Progenitor cell of endocrine pancreas (in vitro differentiated cells): ENCODE results near the gene PLCB4. TPM values are rescaled to one million over a fixed set of nuclear protein-coding genes. Genes with fewer than 3 reads are reported as not detected.

Source experiments
- DNase-seq: peaks from one replicate; pipeline ENCODE4 v3.0.0; 2021; ENCODE audit warnings: low spot score; ENCODE audit not compliant: unreplicated experiment
- H3K27ac Mint-ChIP-seq: 2 replicates; pipeline ENCODE4 v1.8.0; 2021; ENCODE audit warnings: mild to moderate bottlenecking, moderate library complexity, mixed read lengths
- H3K27me3 Mint-ChIP-seq: 2 replicates; pipeline ENCODE4 v1.8.0; 2021; ENCODE audit warnings: mixed read lengths
- H3K36me3 Mint-ChIP-seq: 2 replicates; pipeline ENCODE4 v1.8.0; 2022; ENCODE audit warnings: mixed read lengths; ENCODE audit not compliant: insufficient read depth
- H3K4me1 Mint-ChIP-seq: 2 replicates; pipeline ENCODE4 v1.8.0; 2021; ENCODE audit warnings: low read depth, mixed read lengths
- H3K4me3 Mint-ChIP-seq: 2 replicates; pipeline ENCODE4 v1.8.0; 2021; ENCODE audit warnings: low read depth, mild to moderate bottlenecking, moderate library complexity, mixed read lengths
- H3K9me3 Mint-ChIP-seq: 2 replicates; pipeline ENCODE4 v1.8.0; 2021; ENCODE audit warnings: low read depth, mixed read lengths
- CTCF ChIP-seq: fragments of 200-600 bp; sonication (generic); IDR thresholded peaks from one replicate; pipeline ENCODE4 v1.5.0; 2021; ENCODE audit warnings: antibody characterized with exemption, mild to moderate bottlenecking; ENCODE audit not compliant: unreplicated experiment
- total RNA-seq: library from RNA; stranded (reverse); gene quantifications from 2 replicates; pipeline ENCODE4 v1.2.1, GENCODE V29; 2021

Gene PLCB4
- total RNA-seq, 1 donor from 2014 or later: 17.2 TPM

- H3K4me1 Mint-ChIP-seq: peaks cover 1% of the 10 kb centered on the region
- no peaks in the 10 kb centered on the region for H3K9me3 Mint-ChIP-seq
- no peak for TF ChIP-seq CTCF
- H3K36me3 Mint-ChIP-seq: no peaks in the 10 kb centered on the region
- H3K27ac Mint-ChIP-seq: no peak overlapping the region
- no peak for DNase-seq
- no peak overlapping the region for H3K4me3 Mint-ChIP-seq
- H3K27me3 Mint-ChIP-seq: no peaks in the 10 kb centered on the region
These were observed 70.4 kb downstream of the PLCB4 start for GRCh38 chr20:9139106-9139833.

- Mint-ChIP-seq H3K4me1 (peaks cover 1% of the 10 kb centered on the region), H3K27ac (no peak overlapping the region), H3K27me3 (no peaks in the 10 kb centered on the region), H3K4me3 (no peak overlapping the region), H3K36me3 (no peaks in the 10 kb centered on the region), H3K9me3 (no peaks in the 10 kb centered on the region)
- TF ChIP-seq CTCF: no peak
- no peak for DNase-seq
These were observed 71.4 kb downstream of the PLCB4 start for GRCh38 chr20:9140162-9140760.

- no peaks in the 10 kb centered on the region for H3K36me3 Mint-ChIP-seq
- no peak for TF ChIP-seq CTCF
- no peaks in the 10 kb centered on the region for H3K27me3 Mint-ChIP-seq
- H3K9me3 Mint-ChIP-seq: peaks cover 3% of the 10 kb centered on the region
- H3K27ac Mint-ChIP-seq: no peak overlapping the region
- no peak for DNase-seq
- H3K4me1 Mint-ChIP-seq: peaks cover under 1% of the 10 kb centered on the region
- no peak overlapping the region for H3K4me3 Mint-ChIP-seq
These were observed 72.2 kb downstream of the PLCB4 start for GRCh38 chr20:9141070-9141469.

DNA sequence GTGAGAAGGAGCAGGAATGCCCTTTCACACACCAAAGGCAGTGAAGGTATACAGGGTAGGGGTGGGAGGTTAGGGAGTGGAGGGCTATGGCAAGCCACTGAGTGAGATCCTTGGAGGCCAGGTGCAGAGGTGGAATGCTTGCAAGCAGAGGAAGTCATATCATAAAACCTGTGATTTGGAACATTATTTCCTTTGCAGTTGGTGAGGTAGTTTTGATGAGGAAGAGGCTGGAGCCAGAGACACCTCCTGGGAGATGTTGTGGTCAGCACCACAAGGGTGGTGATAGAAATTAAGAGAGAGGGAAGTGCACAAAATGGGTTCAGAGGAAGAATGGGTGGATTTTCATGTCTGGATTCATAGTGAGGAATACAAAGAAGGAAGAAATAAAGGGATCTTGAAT is 73.0 kb downstream of the PLCB4 start:
- no peaks in the 10 kb centered on the region for H3K36me3 Mint-ChIP-seq
- H3K9me3 Mint-ChIP-seq: peaks cover 6% of the 10 kb centered on the region
- DNase-seq: no peak
- H3K27ac Mint-ChIP-seq: no peak overlapping the region
- H3K27me3 Mint-ChIP-seq: no peaks in the 10 kb centered on the region
- H3K4me3 Mint-ChIP-seq: no peak overlapping the region
- no peaks in the 10 kb centered on the region for H3K4me1 Mint-ChIP-seq
- no peak for TF ChIP-seq CTCF

DNA sequence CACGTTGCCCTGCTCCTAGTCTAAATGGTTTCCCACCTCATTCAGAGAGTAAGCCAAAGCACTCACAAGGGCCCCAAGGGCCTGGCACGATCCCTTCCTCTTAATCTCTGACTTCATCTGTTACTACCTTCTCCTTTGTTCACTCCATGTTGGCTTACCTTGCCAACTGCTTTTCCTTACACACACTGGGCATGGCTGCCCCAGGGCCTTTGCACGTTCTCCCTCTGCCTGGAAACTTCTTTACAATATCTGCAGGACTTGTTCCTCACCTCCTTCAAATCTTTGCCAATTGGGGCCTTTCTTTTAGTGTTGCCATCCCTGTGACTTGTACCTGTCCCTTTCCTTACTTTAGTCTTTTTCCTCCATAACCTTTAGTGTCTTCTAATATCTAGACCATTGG is 73.9 kb downstream of the PLCB4 start:
- Mint-ChIP-seq H3K4me1 (no peaks in the 10 kb centered on the region), H3K27me3 (no peaks in the 10 kb centered on the region), H3K9me3 (peaks cover 6% of the 10 kb centered on the region), H3K36me3 (no peaks in the 10 kb centered on the region), H3K4me3 (no peak overlapping the region), H3K27ac (no peak overlapping the region)
- TF ChIP-seq CTCF: no peak
- DNase-seq: no peak
